ENCODE results near the gene WWC1.
"Not testable (repeated sequence)": the region's sequence is repeated elsewhere in the genome, so short reads cannot be mapped to it uniquely, and the experiment has no call there.

The WWC1 gene

GRCh38 chr5:168286863-168287262 is 4.6 kb upstream of the WWC1 start:
- not testable (repeated sequence) for DNase-seq

DNA sequence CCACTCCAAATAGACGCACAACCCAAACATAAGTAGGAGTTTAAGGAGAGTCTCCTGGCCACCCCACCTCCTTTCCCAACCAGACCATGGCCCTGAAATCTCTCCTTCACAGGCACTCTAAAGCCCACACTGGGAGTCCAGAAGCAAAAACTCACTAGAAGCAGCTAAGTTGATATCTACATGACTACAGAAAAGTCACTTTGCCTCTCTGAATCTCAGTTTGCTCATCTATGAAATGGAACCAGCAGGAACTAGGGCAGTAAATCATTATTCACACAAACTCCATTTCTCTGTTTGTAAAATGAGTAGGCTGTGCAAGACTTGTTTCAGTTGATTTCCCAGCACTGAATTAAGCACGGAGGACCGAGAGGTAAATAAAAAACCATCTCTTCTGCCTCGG is 4.1 kb upstream of the WWC1 start:
- DNase-seq, result no peak

DNA sequence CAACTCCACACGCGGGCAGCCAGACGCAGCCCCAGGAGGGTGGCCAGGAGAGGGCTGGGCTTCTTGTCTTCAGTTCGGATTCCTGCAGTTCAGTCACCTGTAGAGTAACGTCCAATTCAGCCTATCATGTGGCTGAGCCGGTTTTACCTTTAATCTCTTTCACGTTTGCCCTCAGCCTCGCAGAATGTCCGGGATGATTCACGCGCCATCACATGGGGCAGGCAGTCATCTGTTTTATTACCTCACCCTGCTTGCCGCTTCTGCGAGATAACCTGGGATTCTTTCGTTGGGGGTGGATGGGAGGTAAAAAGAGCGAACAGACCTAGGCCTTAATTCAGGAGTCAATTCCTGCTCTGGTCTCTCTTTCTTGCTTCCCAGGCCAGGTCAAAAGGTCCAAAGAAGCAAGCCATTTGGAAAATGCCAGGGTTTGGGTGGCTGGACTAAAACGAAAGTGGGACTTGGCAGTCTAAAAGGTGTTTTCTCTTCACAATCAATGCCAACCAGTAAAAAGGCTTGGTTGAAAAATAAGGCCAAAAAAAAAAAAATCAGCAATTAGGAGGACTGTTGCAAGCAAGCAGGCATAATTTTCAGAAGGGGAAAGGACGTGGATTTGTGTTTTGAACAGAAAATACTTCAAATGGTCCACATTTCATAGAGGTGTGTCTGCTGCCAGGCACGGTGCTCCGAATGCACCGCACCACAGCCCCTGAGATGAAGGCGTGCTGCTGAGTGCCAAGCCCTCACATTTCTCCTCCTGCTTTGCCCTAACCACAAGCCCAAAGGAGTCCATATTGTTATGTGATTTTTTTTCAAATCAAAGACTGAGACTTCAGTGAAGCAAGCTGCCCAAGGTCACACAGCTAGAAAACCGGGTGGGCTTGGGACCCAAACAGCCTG is 2.8 kb upstream of the WWC1 start:
- no peak for DNase-seq

DNA sequence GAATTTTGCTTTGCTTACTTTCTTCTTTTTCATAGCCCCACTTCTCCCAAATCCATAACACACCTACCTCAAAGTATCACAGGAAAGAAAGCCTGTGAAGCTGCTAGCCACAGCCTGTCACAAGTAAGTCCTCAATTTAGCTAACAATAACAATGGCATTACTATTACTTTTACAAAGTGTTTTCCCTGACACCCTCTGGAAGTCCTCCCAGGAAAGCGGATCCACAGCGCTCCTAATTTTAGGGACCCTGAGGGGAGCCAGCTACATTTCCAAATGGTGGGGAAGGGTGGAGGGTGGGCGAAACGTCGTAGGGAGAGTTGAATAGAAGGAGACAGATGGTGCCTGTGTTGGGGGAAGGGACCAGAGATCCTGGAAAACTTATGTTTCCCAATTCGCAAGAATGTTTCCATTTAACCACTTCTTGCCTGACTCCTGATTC is 523 bp upstream of the WWC1 start:
- no peak for DNase-seq

GRCh38 chr5:168291964-168292785 is 730 bp downstream of the WWC1 start:
- no peak for DNase-seq

DNA sequence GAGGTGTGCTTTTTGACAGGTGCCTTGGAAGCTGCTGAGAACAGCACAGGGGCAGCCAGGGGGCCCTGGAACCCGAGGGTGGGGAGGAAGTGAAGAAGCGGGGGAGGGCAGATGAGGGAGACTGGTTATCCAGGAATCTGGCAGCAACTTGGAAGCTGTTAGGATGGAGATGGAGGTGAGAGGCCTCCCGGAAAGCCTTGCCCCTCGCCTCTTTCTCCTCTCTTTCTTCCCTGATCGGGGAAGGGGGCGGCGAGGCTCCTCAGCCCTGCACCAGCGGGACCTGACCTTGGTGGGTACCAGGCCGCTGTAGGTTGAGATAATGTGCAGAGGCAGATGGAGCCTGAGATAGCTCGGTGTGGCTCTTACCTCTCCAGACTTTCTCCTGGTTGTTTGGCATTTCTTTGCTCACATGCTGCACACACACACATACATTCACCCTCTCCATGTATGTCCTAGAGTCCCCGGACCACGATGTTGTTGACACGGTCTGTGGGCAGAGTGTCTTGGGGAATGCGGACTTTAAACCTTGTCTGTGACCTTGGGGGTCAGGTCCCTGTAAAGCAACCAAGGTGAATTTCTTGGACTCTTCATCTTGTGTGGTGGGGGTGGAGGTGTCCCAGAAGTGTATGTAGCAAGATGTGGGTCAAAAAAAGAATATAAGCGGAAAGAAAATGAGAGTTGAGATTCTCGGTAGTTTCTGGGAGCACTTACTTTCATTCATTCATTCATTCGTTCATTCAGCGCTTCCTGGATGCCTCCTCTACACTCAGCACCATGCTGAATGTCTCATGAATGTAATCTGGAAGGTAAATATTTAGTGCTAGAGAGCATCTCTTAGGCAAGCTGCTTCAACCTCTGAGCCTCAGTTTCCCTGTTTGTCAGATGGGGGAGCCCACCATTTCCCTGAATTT is 1.6 kb downstream of the WWC1 start:
- no peak for DNase-seq

- DNase-seq, result no peak
Observed at GRCh38 chr5:168295574-168296201, 4.2 kb downstream of the WWC1 start.

GRCh38 chr5:168296682-168297081 is 5.2 kb downstream of the WWC1 start:
- no peak for DNase-seq

DNA sequence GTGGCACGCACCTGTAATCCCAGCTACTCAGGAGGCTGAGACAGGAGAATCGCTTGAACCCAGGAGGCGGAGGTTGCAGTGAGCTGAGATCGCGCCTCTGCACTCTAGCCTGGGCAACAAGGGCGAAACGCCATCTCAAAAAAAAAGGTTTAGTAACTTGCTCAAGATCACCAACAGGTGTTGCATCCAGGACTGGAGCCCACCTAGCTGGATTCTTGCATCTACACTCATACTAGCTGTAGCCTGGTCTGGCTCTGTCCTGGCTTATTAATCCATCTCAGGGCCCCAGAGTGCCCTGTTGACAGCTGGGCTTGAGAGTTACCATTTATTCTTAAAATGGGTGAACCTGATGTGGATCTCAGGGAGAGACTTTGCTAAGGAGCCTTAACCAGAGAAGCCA is 7.5 kb downstream of the WWC1 start:
- DNase-seq, result no peak

GRCh38 chr5:168299372-168299771 is 7.9 kb downstream of the WWC1 start:
- no peak for DNase-seq

DNA sequence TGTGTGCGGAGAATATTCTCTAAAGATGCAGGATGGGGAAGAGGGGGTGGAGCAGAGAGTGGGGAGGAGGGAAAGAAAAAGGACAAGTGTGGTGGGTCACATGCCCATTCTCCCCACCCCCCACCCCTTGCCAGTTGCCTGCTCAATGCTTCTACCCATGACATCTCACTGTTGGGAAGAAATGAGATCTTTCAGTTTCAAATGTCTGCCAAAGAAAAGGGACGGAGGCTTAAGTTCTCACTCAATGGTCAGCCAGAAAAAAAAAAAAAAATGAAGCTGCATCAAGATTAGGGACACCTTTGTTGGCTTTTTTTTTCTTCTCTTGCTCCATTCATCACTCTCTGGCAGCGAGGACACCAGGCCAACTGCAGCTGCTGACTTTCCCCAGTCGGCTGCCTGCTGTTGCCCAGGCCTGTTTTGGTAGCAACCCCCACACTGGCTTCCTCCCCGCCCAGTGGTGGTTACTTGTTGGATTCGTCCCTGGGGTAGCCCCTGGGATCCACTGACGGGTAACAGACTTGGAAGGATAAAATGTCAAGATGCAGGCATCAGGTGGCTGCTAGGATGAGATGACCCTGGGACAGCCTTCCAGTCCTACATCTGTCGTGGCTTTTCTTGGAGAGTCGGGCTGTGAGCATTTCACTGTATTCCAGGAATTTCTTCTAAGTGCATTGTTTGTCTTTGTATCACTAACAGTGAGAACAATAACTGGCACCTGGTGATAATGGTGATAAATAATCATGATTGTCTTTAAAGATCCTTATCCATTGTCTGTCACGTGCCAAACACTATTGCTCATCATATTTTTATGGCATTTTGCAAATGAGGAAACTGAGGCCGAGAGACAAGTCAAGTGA is 9.1 kb downstream of the WWC1 start:
- no peak for DNase-seq

- DNase-seq, result no peak
Observed at GRCh38 chr5:168301593-168302390, 10.3 kb downstream of the WWC1 start.

- no peak for DNase-seq
Observed at GRCh38 chr5:168302785-168303184, 11.3 kb downstream of the WWC1 start.

GRCh38 chr5:168303393-168304025 is 12.1 kb downstream of the WWC1 start:
- DNase-seq, result no peak

GRCh38 chr5:168304349-168304748 is 12.9 kb downstream of the WWC1 start:
- no peak for DNase-seq

DNA sequence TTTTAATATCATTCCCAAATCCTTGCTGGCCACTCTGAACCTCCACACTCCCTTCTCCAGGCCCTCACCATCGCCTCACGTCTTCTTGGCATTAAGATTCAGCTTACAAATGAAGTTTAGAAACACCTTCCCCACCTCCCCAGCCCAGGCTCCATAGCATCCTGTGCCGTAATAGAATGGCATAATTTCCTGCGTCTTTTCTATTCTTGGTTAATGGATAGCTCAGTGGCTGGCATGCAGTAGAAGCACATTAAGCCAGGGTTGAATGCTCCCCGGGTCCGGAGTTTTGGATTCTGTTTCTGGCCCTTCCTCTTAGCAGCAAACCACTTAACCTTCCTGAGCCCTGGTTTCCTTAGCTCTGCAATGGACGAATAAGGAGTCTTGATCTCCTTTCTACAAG is 13.8 kb downstream of the WWC1 start:
- no peak for DNase-seq

DNA sequence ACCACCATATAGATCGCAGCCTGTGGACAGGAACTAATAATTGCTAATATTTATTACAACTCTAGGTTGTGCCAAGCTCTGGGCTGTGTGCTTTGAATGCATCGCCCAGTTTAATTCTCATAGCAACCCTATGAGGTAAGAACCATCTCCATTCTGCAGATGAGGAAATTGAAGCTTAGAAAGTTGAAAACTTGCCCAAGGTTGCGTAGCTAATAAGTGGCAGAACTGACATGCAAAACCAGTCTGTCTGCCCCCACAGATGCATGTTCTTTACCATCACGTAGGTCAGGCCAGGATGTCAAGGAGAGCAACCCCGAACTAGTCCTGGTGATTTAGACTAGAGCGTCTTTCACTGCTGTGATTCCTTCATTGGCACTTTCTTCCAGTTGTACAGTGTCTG is 15.6 kb downstream of the WWC1 start:
- no peak for DNase-seq

- DNase-seq, result no peak
Observed at GRCh38 chr5:168307925-168308584, 16.6 kb downstream of the WWC1 start.

DNA sequence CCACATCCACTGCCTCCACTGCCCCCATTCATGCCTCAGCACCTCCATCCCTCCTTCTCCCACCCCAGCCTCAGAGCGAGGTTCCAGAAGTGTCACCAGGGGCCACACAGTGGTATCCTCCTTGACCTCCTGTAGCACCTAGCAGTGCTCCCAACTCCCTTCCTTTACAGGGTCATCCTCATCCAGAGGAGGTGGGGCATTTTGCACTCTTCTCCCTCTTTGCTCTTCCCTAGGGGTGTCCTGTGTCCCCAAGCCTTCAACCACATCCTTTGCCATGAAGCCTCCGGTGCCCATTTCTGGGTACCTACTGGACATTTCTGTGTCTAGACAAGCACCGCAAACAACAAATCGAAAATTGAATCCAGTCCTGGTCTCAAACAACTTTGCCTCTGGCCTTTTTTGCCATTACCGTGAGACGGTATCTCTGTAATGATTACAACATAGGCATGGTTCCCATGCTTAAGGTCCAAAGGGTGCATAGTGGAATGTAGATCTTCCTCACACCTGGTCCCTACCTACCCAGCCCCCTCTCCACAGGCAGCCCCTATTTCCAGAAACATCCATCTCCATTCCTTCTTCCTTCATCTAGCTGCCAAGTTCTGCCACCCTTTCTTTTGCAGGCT is 17.6 kb downstream of the WWC1 start:
- no peak for DNase-seq
